Activated B cell treated with CpG ODN at 0.5 μM for 24 hours (primary cell): ENCODE measurements around the gene ZP1. TPM values are rescaled to one million over a fixed set of nuclear protein-coding genes. Genes with fewer than 3 reads are reported as not detected.

Experiments used
- ATAC-seq: fragments of 200-7000 bp; cut with Tn5 transposase; one replicate; pipeline ENCODE4 v1.10.0; 2021; ENCODE audit warnings: low read depth, mild to moderate bottlenecking, moderate library complexity
- CTCF ChIA-PET: fragments of 350-600 bp; sonication (Branson Sonifier 250); formaldehyde crosslinking; loops from one replicate; lab custom pipeline; 2021; ENCODE audit warnings: antibody characterized with exemption; lab: Charles Lee
- POLR2A ChIA-PET: fragments of 350-600 bp; sonication (Branson Sonifier 250); formaldehyde crosslinking; loops from one replicate; lab custom pipeline; 2021; ENCODE audit warnings: antibody characterized with exemption; lab: Charles Lee
- DNase-seq: peaks from one replicate; pipeline ENCODE4 v3.0.0; 2022
- H3K27ac Mint-ChIP-seq: one replicate; pipeline ENCODE4 v1.8.0; 2020; ENCODE audit warnings: mixed read lengths
- H3K27me3 Mint-ChIP-seq: one replicate; pipeline ENCODE4 v1.8.0; 2021; ENCODE audit warnings: mixed read lengths
- H3K36me3 Mint-ChIP-seq: one replicate; pipeline ENCODE4 v1.8.0; 2021; ENCODE audit warnings: low read depth, mixed read lengths
- H3K4me1 Mint-ChIP-seq: one replicate; pipeline ENCODE4 v1.8.0; 2021; ENCODE audit warnings: mixed read lengths
- H3K4me3 Mint-ChIP-seq: one replicate; pipeline ENCODE4 v1.8.0; 2020; ENCODE audit warnings: mild to moderate bottlenecking, mixed read lengths
- H3K9me3 Mint-ChIP-seq: one replicate; pipeline ENCODE4 v1.8.0; 2020; ENCODE audit warnings: mixed read lengths
- CTCF ChIP-seq: fragments of 200-600 bp; IDR thresholded peaks from one replicate; pipeline ENCODE4 v1.8.0; 2022; ENCODE audit warnings: antibody characterized with exemption, mild to moderate bottlenecking
- intact Hi-C: fragments of 100-400 bp; cut with micrococcal nuclease; formaldehyde crosslinking; loops from one replicate; pipeline ENCODE4 v1.15.1; 2024
- total RNA-seq: library from RNA; stranded (reverse); gene quantifications from 2 replicates; pipeline ENCODE4 v1.2.3, GENCODE V29; 2022

The ZP1 gene
- total RNA-seq, 1 donor from 2014 or later, result not detected

- CTCF ChIA-PET, result interaction anchor here (1.3 to 3.0 kb wide), 2 partner anchors 9 to 129 kb away, joined by 4 to 14 read pairs; no protein-coding TSS in a partner anchor
- DNase-seq (no peak), ATAC-seq (no peak)
- POLR2A ChIA-PET, result interaction anchor here (1.2 kb wide), 1 partner anchor 112 kb away, joined by 3 read pairs; the partner anchor contains the start of gene SLC15A3
- intact Hi-C loops, result loop anchor here (1.0 to 5.0 kb wide), 2 partner anchors 75 to 112 kb away; partner anchors contain the start of gene SLC15A3
- TF ChIP-seq CTCF, result no peak
- no peaks in the 10 kb centered on the region for H3K9me3 Mint-ChIP-seq
- H3K4me1 Mint-ChIP-seq, result peaks cover 41% of the 10 kb centered on the region
- peak overlapping the region; percentile 85 for H3K27ac Mint-ChIP-seq
- peaks cover 11% of the 10 kb centered on the region for H3K36me3 Mint-ChIP-seq
- no peaks in the 10 kb centered on the region for H3K27me3 Mint-ChIP-seq
- peak overlapping the region; percentile 83 for H3K4me3 Mint-ChIP-seq
Measured at GRCh38 chr11:60840470-60841430, 26.6 kb upstream of the ZP1 start.

GRCh38 chr11:60841797-60842667 is 25.3 kb upstream of the ZP1 start, which contains the start of gene CCDC86:
Gene CCDC86 (plus strand): TSS chr11:60842113. CDS start chr11:60842125, 12 bp downstream.
- intact Hi-C loops, result loop anchor here (1.0 to 5.0 kb wide), 4 partner anchors 73 to 319 kb away; partner anchors contain the start of genes SLC15A3 and VPS37C
- Mint-ChIP-seq H3K4me1 (peaks cover 41% of the 10 kb centered on the region), H3K36me3 (peaks cover 12% of the 10 kb centered on the region), H3K27me3 (no peaks in the 10 kb centered on the region), H3K4me3 (peak within 1 kb of the TSS; percentile 83), H3K9me3 (no peaks in the 10 kb centered on the region), H3K27ac (peak within 1 kb of the TSS; percentile 85)
- TF ChIP-seq CTCF, result no peak
- CTCF ChIA-PET, result interaction anchor here (3.0 kb wide), 1 partner anchor 11 kb away, joined by 14 read pairs; no protein-coding TSS in a partner anchor
- POLR2A ChIA-PET, result interaction anchor here (0.8 to 1.2 kb wide), 2 partner anchors 110 to 494 kb away, joined by 3 to 4 read pairs; partner anchors contain the start of gene SLC15A3
- DNase-seq (peak; percentile 100), ATAC-seq (peak; percentile 96)

GRCh38 chr11:60842668-60843600 is 24.4 kb upstream of the ZP1 start:
- H3K4me1 Mint-ChIP-seq, result peaks cover 41% of the 10 kb centered on the region
- no peaks in the 10 kb centered on the region for H3K27me3 Mint-ChIP-seq
- CTCF ChIA-PET, result interaction anchor here (3.0 kb wide), 1 partner anchor 12 kb away, joined by 14 read pairs; no protein-coding TSS in a partner anchor
- POLR2A ChIA-PET, result interaction anchor here (0.8 kb wide), 1 partner anchor 493 kb away, joined by 4 read pairs; no protein-coding TSS in a partner anchor
- H3K36me3 Mint-ChIP-seq, result peaks cover 20% of the 10 kb centered on the region
- no peak for ATAC-seq
- DNase-seq, result no peak
- peak overlapping the region; percentile 85 for H3K27ac Mint-ChIP-seq
- intact Hi-C loops, result loop anchor here (1.0 to 5.0 kb wide), 3 partner anchors 80 to 318 kb away; partner anchors contain the start of genes SLC15A3 and VPS37C
- no peaks in the 10 kb centered on the region for H3K9me3 Mint-ChIP-seq
- H3K4me3 Mint-ChIP-seq, result peak overlapping the region; percentile 83
- TF ChIP-seq CTCF, result no peak
